Peyer's patch (tissue), 4 donors: Measurements from ENCODE around the gene ITIH1. TPM values are rescaled to one million over a fixed set of nuclear protein-coding genes. Genes with fewer than 3 reads are reported as not detected.

Experiments
- DNase-seq, 3 donors: peaks; one replicate each; pipeline ENCODE4 v3.0.0-alpha.2; 2017 to 2019
- H3K27ac ChIP-seq, 4 donors: fragments of 200-600 bp; sonication (generic); one replicate each; pipeline ENCODE4 v1.5.1; 2016 to 2019
- H3K27me3 ChIP-seq, 2 donors: fragments of 200-600 bp; sonication (generic); one replicate each; pipeline ENCODE4 v1.5.1; 2019
- H3K36me3 ChIP-seq, 3 donors: fragments of 200-600 bp; sonication (generic); one replicate each; pipeline ENCODE4 v1.5.1; 2016 to 2019
- H3K4me1 ChIP-seq, 4 donors: fragments of 200-600 bp; sonication (generic); one replicate each; pipeline ENCODE4 v1.5.1; 2016 to 2019
- H3K4me3 ChIP-seq, 4 donors: fragments of 200-600 bp; sonication (generic); 1 replicate in 3 of 4; 2 replicates in 1 of 4; pipeline ENCODE4 v1.5.1; 2016 to 2019; ENCODE audit warnings: mild to moderate bottlenecking in 1 of 4
- H3K9me3 ChIP-seq, 4 donors: fragments of 200-600 bp; sonication (generic); one replicate each; pipeline ENCODE4 v1.5.1; 2016 to 2019; ENCODE audit warnings: mild to moderate bottlenecking in 1 of 4
- CTCF ChIP-seq, 6 experiments: fragments of 450-650 bp in 4 of 6; fragments of 200-600 bp in 2 of 6; sonication (generic) in 1 of 6; IDR thresholded peaks; one replicate each; pipeline ENCODE4 v1.5.1; 2017 to 2019; ENCODE audit warnings: antibody characterized with exemption in 6 of 6, mild to moderate bottlenecking in 3 of 6, moderate library complexity in 1 of 6
- POLR2A ChIP-seq, 2 donors: fragments of 450-650 bp; IDR thresholded peaks; one replicate each; pipeline ENCODE4 v1.5.1; 2017; ENCODE audit warnings: antibody characterized with exemption in 2 of 2, mild to moderate bottlenecking in 2 of 2, moderate library complexity in 2 of 2
- total RNA-seq, 4 donors: library from RNA; depleted of rRNA; stranded (reverse); fragments of >200 nt; gene quantifications; one replicate each; pipeline ENCODE4 v1.1.0, GENCODE V29; 2016

ITIH1 gene
- total RNA-seq, 4 donors from 2014 or later: not detected

- no peaks in the 10 kb centered on the region for H3K36me3 ChIP-seq
- no peak for TF ChIP-seq POLR2A (IDR thresholded peaks at IDR 0.05)
- TF ChIP-seq CTCF (IDR thresholded peaks at IDR 0.05): no peak
- H3K9me3 ChIP-seq: no peaks in the 10 kb centered on the region
- H3K27me3 ChIP-seq: no peaks in the 10 kb centered on the region
- no peaks in the 10 kb centered on the region for H3K4me1 ChIP-seq
- DNase-seq: no peak
- H3K4me3 ChIP-seq: no peak overlapping the region
- H3K27ac ChIP-seq: no peak overlapping the region
Measured at GRCh38 chr3:52791366-52791765, 14.0 kb downstream of the ITIH1 start.

DNA sequence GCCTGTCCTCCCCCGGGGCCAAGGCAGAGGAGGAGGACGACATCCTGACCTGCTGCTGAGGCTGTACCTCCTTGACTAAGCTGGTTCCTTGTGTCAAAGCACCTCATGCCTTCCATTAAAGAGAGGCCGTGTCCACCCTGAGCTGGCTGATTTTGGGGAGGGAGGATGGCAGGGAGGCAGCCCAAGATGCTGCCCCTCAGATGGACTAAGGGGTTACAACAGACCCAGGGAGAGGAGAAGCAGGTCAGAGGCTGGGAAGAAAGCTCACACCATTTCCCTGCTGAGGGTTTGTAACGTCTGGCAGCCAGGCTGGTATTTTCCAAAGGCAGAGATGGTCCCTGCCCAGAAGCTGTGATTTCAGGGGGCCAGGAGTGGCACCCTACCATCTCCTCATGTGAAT, 14.5 kb downstream of the ITIH1 start:
- Histone ChIP-seq H3K27me3 (no peaks in the 10 kb centered on the region), H3K9me3 (no peaks in the 10 kb centered on the region), H3K27ac (no peak overlapping the region), H3K4me1 (no peaks in the 10 kb centered on the region), H3K4me3 (no peak overlapping the region), H3K36me3 (no peaks in the 10 kb centered on the region)
- TF ChIP-seq POLR2A (IDR thresholded peaks at IDR 0.05) (no peak), CTCF (IDR thresholded peaks at IDR 0.05) (no peak)
- DNase-seq: no peak

DNA sequence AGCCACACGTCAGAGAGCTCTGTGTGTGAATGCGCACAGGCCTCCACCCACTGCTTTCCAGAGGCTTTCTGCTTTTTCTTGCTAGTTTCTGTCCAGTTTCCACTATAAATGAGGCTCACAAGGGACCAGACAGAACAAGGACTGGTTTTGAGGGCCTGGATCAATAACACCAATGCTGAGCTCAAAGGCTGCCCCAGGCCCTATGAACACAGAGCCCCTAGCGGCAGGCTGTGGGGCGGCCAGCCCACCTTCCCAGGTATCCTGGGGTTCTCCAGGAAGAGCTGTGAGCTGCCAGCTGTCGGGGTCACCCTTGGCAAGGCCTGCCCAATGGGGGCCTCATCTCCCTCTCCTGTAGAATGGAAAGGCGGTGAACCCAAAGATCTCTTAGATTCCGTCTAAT, 15.0 kb downstream of the ITIH1 start:
- Histone ChIP-seq H3K4me1 (no peaks in the 10 kb centered on the region), H3K4me3 (no peak overlapping the region), H3K27me3 (no peaks in the 10 kb centered on the region), H3K27ac (no peak overlapping the region), H3K9me3 (no peaks in the 10 kb centered on the region), H3K36me3 (no peaks in the 10 kb centered on the region)
- no peak for TF ChIP-seq CTCF (IDR thresholded peaks at IDR 0.05)
- TF ChIP-seq POLR2A (IDR thresholded peaks at IDR 0.05): no peak
- no peak for DNase-seq

GRCh38 chr3:52792961-52793695, 15.7 kb downstream of the ITIH1 start:
- Histone ChIP-seq H3K27me3 (no peaks in the 10 kb centered on the region), H3K4me1 (no peaks in the 10 kb centered on the region), H3K27ac (no peak overlapping the region), H3K4me3 (no peak overlapping the region), H3K9me3 (no peaks in the 10 kb centered on the region), H3K36me3 (no peaks in the 10 kb centered on the region)
- DNase-seq: no peak
- TF ChIP-seq POLR2A (IDR thresholded peaks at IDR 0.05): no peak
- TF ChIP-seq CTCF (IDR thresholded peaks at IDR 0.05): no peak

GRCh38 chr3:52793702-52794611, 16.6 kb downstream of the ITIH1 start:
- no peak overlapping the region for H3K27ac ChIP-seq
- H3K4me1 ChIP-seq: no peaks in the 10 kb centered on the region
- H3K4me3 ChIP-seq: no peak overlapping the region
- DNase-seq: no peak
- no peaks in the 10 kb centered on the region for H3K9me3 ChIP-seq
- H3K36me3 ChIP-seq: no peaks in the 10 kb centered on the region
- TF ChIP-seq POLR2A (IDR thresholded peaks at IDR 0.05) (no peak), CTCF (IDR thresholded peaks at IDR 0.05) (no peak)
- no peaks in the 10 kb centered on the region for H3K27me3 ChIP-seq
